Kidney glomerular epithelial cell (primary cell): Measurements from ENCODE around the gene SYNE1.
"Not testable (repeated sequence)": the region's sequence is repeated elsewhere in the genome, so short reads cannot be mapped to it uniquely, and the experiment has no call there.

Source experiments
- DNase-seq: peaks from one replicate; lab custom pipeline; 2025; lab: John Stamatoyannopoulos, UW

The SYNE1 gene

GRCh38 chr6:152637296-152638047 lies at the start of gene SYNE1:
SYNE1 (minus strand) TSS chr6:152637362; CDS start chr6:152628331, 9,031 bp downstream.
- DNase-seq: no peak

- no peak for DNase-seq
These were observed 48.7 kb upstream of the SYNE1 start for GRCh38 chr6:152685819-152686218.

- not testable (repeated sequence) for DNase-seq
These were observed 45.8 kb upstream of the SYNE1 start for GRCh38 chr6:152682935-152683334.

- no peak for DNase-seq
These were observed 45.0 kb upstream of the SYNE1 start for GRCh38 chr6:152682141-152682540.

GRCh38 chr6:152680879-152681517 lies 43.8 kb upstream of the SYNE1 start:
- no peak for DNase-seq

- DNase-seq: no peak
These were observed 43.0 kb upstream of the SYNE1 start for GRCh38 chr6:152680151-152680550.

- DNase-seq: no peak
These were observed 36.1 kb upstream of the SYNE1 start for GRCh38 chr6:152673236-152673635.

- DNase-seq: no peak
These were observed 34.0 kb upstream of the SYNE1 start for GRCh38 chr6:152671171-152671570.

- peak; percentile 57 for DNase-seq
These were observed 32.7 kb upstream of the SYNE1 start for GRCh38 chr6:152669895-152670294.

GRCh38 chr6:152661776-152662175 lies 24.6 kb upstream of the SYNE1 start:
- no peak for DNase-seq

GRCh38 chr6:152651986-152652385 lies 14.8 kb upstream of the SYNE1 start:
- peak; percentile 17 for DNase-seq

GRCh38 chr6:152648105-152648504 lies 10.9 kb upstream of the SYNE1 start:
- no peak for DNase-seq

- not testable (repeated sequence) for DNase-seq
These were observed 9.6 kb upstream of the SYNE1 start for GRCh38 chr6:152646732-152647131.

- peak; percentile 14 for DNase-seq
These were observed 5.6 kb upstream of the SYNE1 start for GRCh38 chr6:152642578-152643375.

GRCh38 chr6:152636609-152637295 lies 410 bp downstream of the SYNE1 start:
- DNase-seq: no peak

GRCh38 chr6:152636021-152636608 lies 1.0 kb downstream of the SYNE1 start:
- peak; percentile 16 for DNase-seq

GRCh38 chr6:152634773-152635172 lies 2.4 kb downstream of the SYNE1 start:
- no peak for DNase-seq

GRCh38 chr6:152632121-152632782 lies 4.9 kb downstream of the SYNE1 start:
- no peak for DNase-seq

GRCh38 chr6:152631376-152631775 lies 5.8 kb downstream of the SYNE1 start:
- no peak for DNase-seq

- DNase-seq: no peak
These were observed 6.3 kb downstream of the SYNE1 start for GRCh38 chr6:152630832-152631231.

- DNase-seq: no peak
These were observed 11.9 kb downstream of the SYNE1 start for GRCh38 chr6:152625213-152625612.
